HCT116 (cell line): ENCODE results near the gene CLK3.

Experiments
- CEBPB ChIP-seq: IDR thresholded peaks from 2 replicates; pipeline ENCODE4 v1.6.1; 2012; ENCODE audit warnings: low read depth
- CTCF ChIP-seq, 3 experiments: fragments of 200-600 bp in 1 of 3; sonication (generic) in 1 of 3; IDR thresholded peaks in 2 of 3; conservative IDR thresholded peaks in 1 of 3; 2 replicates each; pipeline ENCODE4 v1.5.1; 2012 to 2017; ENCODE audit warnings: low read depth in 2 of 3, low read length in 2 of 3, antibody characterized with exemption in 1 of 3, borderline replicate concordance in 1 of 3, control low read depth in 1 of 3, mild to moderate bottlenecking in 1 of 3, mixed read lengths in 1 of 3, mixed run types in 1 of 3, moderate library complexity in 1 of 3; ENCODE audit not compliant: insufficient read depth in 1 of 3
- POLR2A ChIP-seq: IDR thresholded peaks from 2 replicates; pipeline ENCODE4 v1.7.0; 2011; ENCODE audit warnings: borderline replicate concordance; ENCODE audit not compliant: insufficient read depth, insufficient read length; ENCODE audit errors: extremely low read depth
- RAD21 ChIP-seq: IDR thresholded peaks from 2 replicates; pipeline ENCODE4 v1.6.1; 2012; ENCODE audit warnings: low read depth, mild to moderate bottlenecking
- YY1 ChIP-seq: IDR thresholded peaks from 2 replicates; pipeline ENCODE4 v1.6.1; 2011; ENCODE audit warnings: low read length, low read depth, moderate library complexity, mild to moderate bottlenecking; ENCODE audit not compliant: insufficient replicate concordance; ENCODE audit errors: extremely low read depth
- ZNF274 ChIP-seq: fragments of 200-500 bp; sonication (Bioruptor generic); IDR thresholded peaks from 2 replicates; pipeline ENCODE4 v1.6.1; 2014; ENCODE audit warnings: mild to moderate bottlenecking, low read depth, low read length, inconsistent platforms
- TF ChIP-seq, protein P1 (sequence below): IDR thresholded peaks from 2 replicates; pipeline ENCODE4 v1.6.1; 2011; ENCODE audit warnings: mild to moderate bottlenecking, low read length, moderate library complexity; ENCODE audit not compliant: insufficient replicate concordance; ENCODE audit errors: extremely low read depth

DNA sequence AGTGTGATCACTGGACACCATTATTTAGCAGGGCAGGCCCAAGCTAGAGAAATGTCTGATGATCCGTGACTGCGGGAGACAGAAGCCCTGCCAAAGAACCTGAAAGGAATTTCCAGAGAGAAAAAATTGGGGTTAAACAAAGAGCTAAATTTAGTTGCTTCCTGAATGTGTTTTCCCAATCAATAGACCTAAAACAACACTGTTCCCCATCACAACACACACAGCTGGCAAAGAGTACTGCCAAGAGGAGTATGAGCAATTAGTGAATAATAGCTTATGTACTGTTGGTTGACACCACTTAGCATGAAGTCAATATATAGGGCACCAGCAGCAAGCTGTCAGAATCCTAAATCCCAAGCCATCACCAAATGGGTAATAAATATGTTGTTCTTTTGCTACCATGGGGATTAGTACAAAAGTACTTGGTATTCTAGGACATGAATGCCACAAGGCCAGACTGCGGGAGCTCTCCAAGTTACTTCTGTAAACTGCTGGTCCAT, 35.7 kb downstream of the CLK3 start:
- TF ChIP-seq, protein P1, sequence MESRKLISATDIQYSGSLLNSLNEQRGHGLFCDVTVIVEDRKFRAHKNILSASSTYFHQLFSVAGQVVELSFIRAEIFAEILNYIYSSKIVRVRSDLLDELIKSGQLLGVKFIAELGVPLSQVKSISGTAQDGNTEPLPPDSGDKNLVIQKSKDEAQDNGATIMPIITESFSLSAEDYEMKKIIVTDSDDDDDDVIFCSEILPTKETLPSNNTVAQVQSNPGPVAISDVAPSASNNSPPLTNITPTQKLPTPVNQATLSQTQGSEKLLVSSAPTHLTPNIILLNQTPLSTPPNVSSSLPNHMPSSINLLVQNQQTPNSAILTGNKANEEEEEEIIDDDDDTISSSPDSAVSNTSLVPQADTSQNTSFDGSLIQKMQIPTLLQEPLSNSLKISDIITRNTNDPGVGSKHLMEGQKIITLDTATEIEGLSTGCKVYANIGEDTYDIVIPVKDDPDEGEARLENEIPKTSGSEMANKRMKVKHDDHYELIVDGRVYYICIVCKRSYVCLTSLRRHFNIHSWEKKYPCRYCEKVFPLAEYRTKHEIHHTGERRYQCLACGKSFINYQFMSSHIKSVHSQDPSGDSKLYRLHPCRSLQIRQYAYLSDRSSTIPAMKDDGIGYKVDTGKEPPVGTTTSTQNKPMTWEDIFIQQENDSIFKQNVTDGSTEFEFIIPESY, result no peak
- TF ChIP-seq CTCF (IDR thresholded peaks at IDR 0.05 in 2 of 3, conservative IDR thresholded peaks at IDR 0.05 in 1 of 3; ENCODE audit: borderline replicate concordance in 1 of 3, insufficient read depth in 1 of 3, low read depth in 2 of 3, low read length in 2 of 3) (no peak), POLR2A (no peak), CEBPB (no peak), YY1 (no peak), ZNF274 (no peak), RAD21 (no peak)
